Epithelial cell of proximal tubule (primary cell): ENCODE results near the gene CPNE6. TPM values are rescaled to one million over a fixed set of nuclear protein-coding genes. Genes with fewer than 3 reads are reported as not detected.

Source experiments
- DNase-seq: peaks from one replicate; pipeline ENCODE4 v3.0.0-alpha.2; 2011; ENCODE audit warnings: low read depth
- H3K4me3 ChIP-seq: 2 replicates; pipeline ENCODE4 v1.5.1; 2011; ENCODE audit warnings: low read depth, mild to moderate bottlenecking, low read length
- total RNA-seq: library from RNA; depleted of rRNA; stranded (reverse); fragments of >200 nt; gene quantifications from 2 replicates; pipeline ENCODE4 v1.2.3, GENCODE V29; 2015
- TF ChIP-seq, protein P1 (sequence below): conservative IDR thresholded peaks from 2 replicates; pipeline ENCODE4 v1.5.1; 2012; ENCODE audit warnings: low read depth, mild to moderate bottlenecking, low read length

The CPNE6 gene
- total RNA-seq, 1 donor from 2014 or later, result not detected

DNA sequence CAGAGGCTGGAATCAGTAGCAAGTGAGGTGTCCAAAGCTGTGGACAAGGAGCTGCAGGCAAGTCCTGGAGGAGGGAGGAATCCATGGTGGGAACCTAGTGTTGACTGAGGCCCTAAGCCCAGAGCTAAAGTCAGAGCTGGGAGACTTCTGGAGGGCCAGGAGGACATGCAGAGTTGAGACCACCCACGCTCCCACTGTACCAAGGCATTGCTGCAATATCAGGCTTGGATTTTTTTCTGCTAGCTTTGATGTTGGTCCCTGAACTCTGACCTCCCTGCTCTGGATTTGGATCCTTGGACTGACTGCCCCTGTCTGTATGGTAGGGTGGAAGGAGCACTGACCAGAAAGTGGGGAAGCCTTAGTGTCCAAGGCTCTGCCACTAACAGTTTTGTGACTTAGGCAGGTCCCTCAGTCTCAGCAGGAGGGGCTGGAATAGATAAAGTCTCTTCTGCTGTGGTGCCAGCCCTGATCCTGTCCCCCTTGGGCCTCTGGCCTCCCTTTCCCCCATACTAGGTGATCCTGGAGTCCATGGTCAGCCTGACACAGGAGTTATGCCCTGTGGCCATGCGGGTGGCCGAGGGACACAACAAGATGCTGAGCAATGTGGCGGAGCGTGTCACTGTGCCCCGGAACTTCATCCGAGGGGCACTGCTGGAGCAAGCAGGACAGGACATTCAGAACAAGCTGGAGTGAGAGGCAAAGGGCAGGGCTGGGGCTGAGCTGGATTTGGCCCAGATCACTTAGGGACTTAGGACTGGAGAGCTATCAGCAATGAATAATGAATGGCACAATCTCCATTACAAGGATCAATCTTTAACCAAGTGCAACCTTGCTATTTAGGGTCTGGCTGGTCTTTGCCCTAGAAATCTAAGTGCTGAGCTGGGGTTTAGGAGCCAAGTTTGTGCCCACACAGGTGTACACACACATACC lies 10.1 kb upstream of the CPNE6 start:
- H3K4me3 ChIP-seq, result no peak overlapping the region
- DNase-seq, result no peak
- TF ChIP-seq, protein P1, sequence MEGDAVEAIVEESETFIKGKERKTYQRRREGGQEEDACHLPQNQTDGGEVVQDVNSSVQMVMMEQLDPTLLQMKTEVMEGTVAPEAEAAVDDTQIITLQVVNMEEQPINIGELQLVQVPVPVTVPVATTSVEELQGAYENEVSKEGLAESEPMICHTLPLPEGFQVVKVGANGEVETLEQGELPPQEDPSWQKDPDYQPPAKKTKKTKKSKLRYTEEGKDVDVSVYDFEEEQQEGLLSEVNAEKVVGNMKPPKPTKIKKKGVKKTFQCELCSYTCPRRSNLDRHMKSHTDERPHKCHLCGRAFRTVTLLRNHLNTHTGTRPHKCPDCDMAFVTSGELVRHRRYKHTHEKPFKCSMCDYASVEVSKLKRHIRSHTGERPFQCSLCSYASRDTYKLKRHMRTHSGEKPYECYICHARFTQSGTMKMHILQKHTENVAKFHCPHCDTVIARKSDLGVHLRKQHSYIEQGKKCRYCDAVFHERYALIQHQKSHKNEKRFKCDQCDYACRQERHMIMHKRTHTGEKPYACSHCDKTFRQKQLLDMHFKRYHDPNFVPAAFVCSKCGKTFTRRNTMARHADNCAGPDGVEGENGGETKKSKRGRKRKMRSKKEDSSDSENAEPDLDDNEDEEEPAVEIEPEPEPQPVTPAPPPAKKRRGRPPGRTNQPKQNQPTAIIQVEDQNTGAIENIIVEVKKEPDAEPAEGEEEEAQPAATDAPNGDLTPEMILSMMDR, result no peak

DNA sequence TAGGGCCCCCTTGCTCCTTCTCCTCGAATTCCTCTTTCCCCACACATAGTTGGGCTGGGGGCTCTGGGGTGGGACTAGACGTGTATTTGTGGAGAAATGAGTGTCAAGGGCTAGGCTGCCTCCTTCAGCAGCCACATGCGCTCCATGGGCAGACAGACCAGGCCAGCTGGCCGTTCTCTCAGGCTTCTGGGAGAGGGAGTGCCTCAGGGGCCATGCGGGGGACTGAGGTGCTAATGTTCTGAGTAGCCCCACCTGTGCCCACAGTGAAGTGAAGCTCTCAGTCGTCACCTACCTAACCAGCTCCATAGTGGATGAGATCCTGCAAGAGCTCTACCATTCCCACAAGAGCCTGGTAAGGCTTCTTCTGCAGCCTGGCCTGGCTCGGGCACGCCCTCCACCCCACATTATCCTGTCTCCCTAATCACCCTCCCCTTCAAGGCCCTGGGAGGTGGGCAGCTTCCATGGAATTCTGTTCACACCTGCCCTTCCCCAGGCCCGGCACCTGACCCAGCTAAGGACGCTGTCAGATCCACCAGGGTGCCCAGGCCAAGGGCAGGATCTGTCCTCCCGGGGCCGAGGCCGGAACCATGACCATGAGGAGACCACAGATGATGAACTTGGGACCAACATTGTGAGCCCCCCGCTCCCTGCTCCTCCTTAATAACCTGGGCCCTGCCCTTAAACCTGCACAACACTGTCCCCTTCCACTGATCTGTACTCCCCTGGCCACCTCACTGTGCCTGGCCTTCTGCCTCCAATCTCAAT lies 9.0 kb upstream of the CPNE6 start:
- DNase-seq, result no peak
- no peak overlapping the region for H3K4me3 ChIP-seq
- TF ChIP-seq, protein P1, result no peak

DNA sequence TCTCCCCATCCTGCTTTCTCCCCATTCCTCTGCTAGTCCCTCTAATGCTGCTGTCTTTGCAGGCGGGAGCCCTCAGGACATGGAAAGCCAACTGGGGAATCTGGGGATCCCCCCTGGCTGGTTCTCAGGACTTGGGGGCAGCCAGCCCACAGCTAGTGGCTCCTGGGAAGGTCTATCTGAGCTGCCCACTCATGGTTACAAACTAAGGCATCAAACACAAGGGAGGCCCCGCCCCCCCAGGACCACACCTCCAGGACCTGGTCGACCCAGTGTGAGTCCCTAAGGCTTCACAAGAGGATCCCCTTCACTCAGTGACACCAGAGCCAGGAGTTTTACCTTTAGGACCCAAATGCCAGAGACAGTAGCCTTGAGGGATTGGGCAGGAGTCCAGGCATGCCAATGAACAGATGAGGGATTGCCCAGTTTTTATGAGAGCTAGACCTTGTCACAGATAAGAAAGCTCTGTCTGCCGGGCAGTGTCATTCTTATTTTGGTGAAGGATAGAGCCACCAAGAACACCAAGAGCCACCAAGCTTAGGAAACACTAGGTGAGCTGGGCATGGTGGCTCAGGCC lies 8.0 kb upstream of the CPNE6 start:
- TF ChIP-seq, protein P1, result no peak
- DNase-seq, result no peak
- H3K4me3 ChIP-seq, result no peak overlapping the region

DNA sequence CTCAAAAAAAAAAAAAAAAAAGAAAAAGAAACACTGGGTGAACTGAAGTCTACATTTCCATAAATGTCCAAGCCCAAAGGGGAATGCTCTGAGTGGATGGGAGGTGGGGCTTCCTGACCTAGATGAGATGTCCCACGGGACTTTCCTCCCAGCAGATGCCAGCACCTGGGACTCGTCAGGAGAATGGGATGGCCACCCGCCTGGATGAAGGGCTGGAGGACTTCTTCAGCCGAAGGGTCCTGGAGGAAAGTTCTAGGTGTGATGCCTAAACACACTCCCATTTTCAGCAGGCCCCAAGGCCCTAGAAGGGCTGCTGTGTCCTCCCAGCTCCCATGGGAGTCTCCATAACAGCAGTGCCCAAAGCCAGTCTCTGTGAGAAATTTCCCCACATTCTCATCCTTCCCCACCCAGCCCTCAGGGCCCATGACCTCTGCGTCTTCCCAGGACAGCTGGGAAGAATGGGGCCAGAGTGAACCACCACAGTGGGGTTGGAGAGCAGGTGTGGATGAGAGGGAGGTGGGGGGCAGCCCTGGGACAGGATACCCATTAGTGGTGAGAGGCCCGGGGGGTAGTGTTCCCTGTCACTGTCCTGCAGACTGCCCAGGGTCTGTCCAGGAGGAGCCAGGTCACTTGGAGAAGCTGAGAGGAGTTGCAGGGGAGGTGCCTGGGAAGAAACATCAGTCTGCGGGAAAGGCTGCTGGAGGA lies 7.1 kb upstream of the CPNE6 start:
- no peak overlapping the region for H3K4me3 ChIP-seq
- TF ChIP-seq, protein P1, result no peak
- DNase-seq, result no peak

DNA sequence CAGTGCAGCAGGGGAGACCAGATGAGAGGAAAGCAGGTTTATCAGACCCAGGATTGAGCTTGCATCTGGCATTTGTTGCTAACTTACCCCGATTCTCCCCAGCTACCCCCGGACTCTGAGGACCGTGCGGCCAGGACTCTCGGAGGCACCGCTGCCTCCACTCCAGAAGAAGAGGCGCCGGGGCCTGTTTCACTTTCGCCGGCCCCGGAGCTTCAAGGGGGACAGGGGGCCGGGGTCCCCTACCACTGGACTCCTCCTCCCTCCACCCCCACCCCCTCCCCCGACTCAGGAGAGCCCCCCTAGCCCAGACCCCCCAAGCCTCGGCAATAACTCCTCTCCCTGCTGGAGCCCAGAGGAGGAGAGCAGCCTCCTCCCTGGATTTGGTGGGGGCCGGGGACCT lies 6.5 kb upstream of the CPNE6 start:
- TF ChIP-seq, protein P1, result no peak
- H3K4me3 ChIP-seq, result no peak overlapping the region
- DNase-seq, result no peak

DNA sequence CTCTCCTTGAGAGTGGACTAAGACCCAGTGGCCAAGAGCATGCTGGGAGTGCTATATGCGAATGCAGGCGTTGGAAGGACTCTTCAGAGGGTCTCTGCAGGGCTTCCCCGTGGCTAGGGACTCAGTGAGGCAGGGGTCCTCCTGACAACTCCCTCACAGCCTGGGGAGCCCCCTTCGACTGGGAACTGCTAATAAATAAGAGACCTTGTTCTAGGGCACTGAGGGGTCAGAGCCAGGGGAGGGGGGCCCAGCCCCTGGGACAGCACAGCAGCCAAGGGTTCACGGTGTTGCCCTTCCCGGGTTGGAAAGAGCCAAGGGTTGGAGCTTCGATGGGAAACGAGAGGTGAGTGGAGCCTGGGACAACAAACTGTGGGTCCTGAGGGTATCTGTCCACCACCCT lies 6.0 kb upstream of the CPNE6 start:
- no peak overlapping the region for H3K4me3 ChIP-seq
- TF ChIP-seq, protein P1, result no peak
- DNase-seq, result no peak
